Inferior parietal cortex (tissue), 1 donor: ENCODE data around the gene ANP32A.
A peak's percentile ranks its signal among the peaks of the same experiment; 100 is the strongest.

Experiments
- DNase-seq: peaks from one replicate; pipeline ENCODE4 v3.0.0-alpha.2; 2016; ENCODE audit errors: extremely low spot score

Gene ANP32A

GRCh38 chr15:68819495-68820294, 1.0 kb downstream of the ANP32A start:
- peak; percentile 66 for DNase-seq

GRCh38 chr15:68818769-68819494, 1.8 kb downstream of the ANP32A start:
- peak; percentile 52 for DNase-seq

GRCh38 chr15:68818066-68818768, 2.5 kb downstream of the ANP32A start:
- peak; percentile 47 for DNase-seq

- peak; percentile 65 for DNase-seq
These were observed 3.2 kb downstream of the ANP32A start for GRCh38 chr15:68817304-68818065.

GRCh38 chr15:68816795-68817303, 3.8 kb downstream of the ANP32A start:
- DNase-seq = peak; percentile 50

- no peak for DNase-seq
These were observed 4.5 kb downstream of the ANP32A start for GRCh38 chr15:68816158-68816557.

- DNase-seq = no peak
These were observed 5.1 kb downstream of the ANP32A start for GRCh38 chr15:68815598-68815997.

- DNase-seq = no peak
These were observed 6.1 kb downstream of the ANP32A start for GRCh38 chr15:68814596-68814995.

GRCh38 chr15:68812597-68813431, 7.9 kb downstream of the ANP32A start:
- no peak for DNase-seq

GRCh38 chr15:68812069-68812468, 8.6 kb downstream of the ANP32A start:
- DNase-seq = no peak

- DNase-seq = no peak
These were observed 11.2 kb downstream of the ANP32A start for GRCh38 chr15:68809517-68809916.

GRCh38 chr15:68808770-68809169, 11.9 kb downstream of the ANP32A start:
- no peak for DNase-seq

GRCh38 chr15:68808091-68808490, 12.6 kb downstream of the ANP32A start:
- DNase-seq = no peak

GRCh38 chr15:68807249-68807648, 13.4 kb downstream of the ANP32A start:
- no peak for DNase-seq

GRCh38 chr15:68806220-68807060, 14.3 kb downstream of the ANP32A start:
- peak; percentile 60 for DNase-seq

GRCh38 chr15:68802373-68802772, 18.3 kb downstream of the ANP32A start:
- no peak for DNase-seq

- no peak for DNase-seq
These were observed 19.0 kb downstream of the ANP32A start for GRCh38 chr15:68801572-68802148.

- no peak for DNase-seq
These were observed 19.8 kb downstream of the ANP32A start for GRCh38 chr15:68800875-68801274.

GRCh38 chr15:68798346-68799094, 22.2 kb downstream of the ANP32A start:
- DNase-seq = no peak
